H9 (cell line): ENCODE measurements around the gene DMXL1. TPM values are rescaled to one million over a fixed set of nuclear protein-coding genes. Genes with fewer than 3 reads are reported as not detected.
"Not testable (repeated sequence)": the region's sequence is repeated elsewhere in the genome, so short reads cannot be mapped to it uniquely, and the experiment has no call there.

Source experiments
- DNase-seq: peaks from one replicate; pipeline ENCODE4 v3.0.0-alpha.2; 2017
- H2AFZ ChIP-seq: one replicate; pipeline ENCODE4 v1.6.1; 2013; ENCODE audit warnings: mild to moderate bottlenecking, low read length, control low read depth, moderate library complexity
- H2AK5ac ChIP-seq: 2 replicates; pipeline ENCODE4 v1.6.1; 2013; ENCODE audit warnings: low read length, control low read depth, mixed read lengths; ENCODE audit not compliant: insufficient read length
- H2BK120ac ChIP-seq: one replicate; pipeline ENCODE4 v1.6.1; 2013; ENCODE audit warnings: low read depth, mild to moderate bottlenecking, low read length, control low read depth, inconsistent platforms; ENCODE audit not compliant: poor library complexity, severe bottlenecking
- H2BK12ac ChIP-seq: 2 replicates; pipeline ENCODE4 v1.6.1; 2013; ENCODE audit warnings: low read length, control low read depth, mixed read lengths, low read depth; ENCODE audit not compliant: insufficient read length
- H2BK15ac ChIP-seq: 2 replicates; pipeline ENCODE4 v1.6.1; 2013; ENCODE audit warnings: low read depth, low read length, control low read depth
- H2BK20ac ChIP-seq: one replicate; pipeline ENCODE4 v1.6.1; 2013; ENCODE audit warnings: low read depth, mild to moderate bottlenecking, low read length, control low read depth, inconsistent platforms; ENCODE audit not compliant: poor library complexity, severe bottlenecking
- H2BK5ac ChIP-seq: 2 replicates; pipeline ENCODE4 v1.6.1; 2013; ENCODE audit warnings: low read length, control low read depth, mixed read lengths; ENCODE audit not compliant: insufficient read length
- H3K14ac ChIP-seq: 2 replicates; pipeline ENCODE4 v1.6.1; 2013; ENCODE audit warnings: low read length, control low read depth; ENCODE audit not compliant: insufficient read depth
- H3K18ac ChIP-seq: 2 replicates; pipeline ENCODE4 v1.6.1; 2013; ENCODE audit warnings: low read depth, mild to moderate bottlenecking, mixed read lengths, low read length, control low read depth; ENCODE audit not compliant: insufficient read length
- H3K23ac ChIP-seq: 2 replicates; pipeline ENCODE4 v1.6.1; 2013; ENCODE audit warnings: low read length, control low read depth, mixed read lengths, low read depth; ENCODE audit not compliant: insufficient read length
- H3K23me2 ChIP-seq: 2 replicates; pipeline ENCODE4 v1.6.1; 2013; ENCODE audit warnings: low read depth, mild to moderate bottlenecking, mixed read lengths, low read length, control low read depth; ENCODE audit not compliant: insufficient read length, poor library complexity, severe bottlenecking
- H3K27ac ChIP-seq: 2 replicates; pipeline ENCODE4 v1.5.1; 2013; ENCODE audit warnings: low read length, control low read depth, mixed read lengths, low read depth; ENCODE audit not compliant: insufficient read length
- H3K27me3 ChIP-seq: 2 replicates; pipeline ENCODE4 v1.6.1; 2013; ENCODE audit warnings: low read length, control low read depth, inconsistent platforms; ENCODE audit not compliant: insufficient read depth
- H3K4ac ChIP-seq: 2 replicates; pipeline ENCODE4 v1.6.1; 2013; ENCODE audit warnings: low read depth, mild to moderate bottlenecking, control low read depth, inconsistent platforms, low read length, moderate library complexity
- H3K4me1 ChIP-seq: 2 replicates; pipeline ENCODE4 v1.6.1; 2013; ENCODE audit warnings: low read length, control low read depth, inconsistent platforms; ENCODE audit not compliant: insufficient read depth
- H3K4me2 ChIP-seq: 2 replicates; pipeline ENCODE4 v1.6.1; 2013; ENCODE audit warnings: low read length, control low read depth, mixed read lengths; ENCODE audit not compliant: insufficient read length, insufficient read depth
- H3K56ac ChIP-seq: 2 replicates; pipeline ENCODE4 v1.6.1; 2013; ENCODE audit warnings: low read depth, mild to moderate bottlenecking, mixed read lengths, low read length, control low read depth; ENCODE audit not compliant: insufficient read length
- H3K79me1 ChIP-seq: 2 replicates; pipeline ENCODE4 v1.6.1; 2013; ENCODE audit warnings: low read depth, mild to moderate bottlenecking, moderate library complexity, low read length, control low read depth, inconsistent platforms; ENCODE audit not compliant: insufficient read depth, poor library complexity, severe bottlenecking
- H3K79me2 ChIP-seq: 2 replicates; pipeline ENCODE4 v1.6.1; 2013; ENCODE audit warnings: low read length, control low read depth, inconsistent platforms; ENCODE audit not compliant: insufficient read depth
- H3K9ac ChIP-seq: 2 replicates; pipeline ENCODE4 v1.6.1; 2013; ENCODE audit warnings: low read length, control low read depth, mixed read lengths; ENCODE audit not compliant: insufficient read length; ENCODE audit errors: extremely low read depth
- H3K9me3 ChIP-seq: one replicate; pipeline ENCODE4 v1.6.1; 2013; ENCODE audit warnings: low read depth, low read length, inconsistent platforms; ENCODE audit not compliant: control insufficient read depth
- H3T11ph ChIP-seq: one replicate; pipeline ENCODE4 v1.6.1; 2013; ENCODE audit warnings: mild to moderate bottlenecking, low read length, control low read depth, inconsistent platforms
- H4K20me1 ChIP-seq: one replicate; pipeline ENCODE4 v1.6.1; 2013; ENCODE audit not compliant: control insufficient read depth, insufficient read length, insufficient read depth
- H4K5ac ChIP-seq: 2 replicates; pipeline ENCODE4 v1.6.1; 2013; ENCODE audit warnings: low read depth, mild to moderate bottlenecking, mixed read lengths, low read length, control low read depth; ENCODE audit not compliant: insufficient read length
- H4K8ac ChIP-seq: replicated peaks from 2 replicates; pipeline ENCODE4 v1.6.1; 2013; ENCODE audit warnings: low read length, control low read depth, mixed read lengths, low read depth; ENCODE audit not compliant: insufficient read length
- H4K91ac ChIP-seq: 2 replicates; pipeline ENCODE4 v1.6.1; 2013; ENCODE audit warnings: low read depth, mild to moderate bottlenecking, moderate library complexity, mixed read lengths, low read length, control low read depth; ENCODE audit not compliant: insufficient read length
- H3K27ac Mint-ChIP-seq, 3 experiments: 2 replicates in 2 of 3; 3 replicates in 1 of 3; pipeline ENCODE4 v1.8.0; 2020 to 2021; ENCODE audit warnings: mixed read lengths in 3 of 3, mild to moderate bottlenecking in 1 of 3, moderate library complexity in 1 of 3
- H3K27me3 Mint-ChIP-seq: 2 replicates; pipeline ENCODE4 v1.8.0; 2021; ENCODE audit warnings: low read depth, mild to moderate bottlenecking, moderate library complexity, mixed read lengths
- H3K36me3 Mint-ChIP-seq, 3 experiments: 2 replicates in 2 of 3; 3 replicates in 1 of 3; pipeline ENCODE4 v1.8.0; 2020 to 2021; ENCODE audit warnings: low read depth in 3 of 3, mixed read lengths in 3 of 3; ENCODE audit not compliant: insufficient read depth in 1 of 3
- H3K4me1 Mint-ChIP-seq, 2 experiments: 2 replicates each; pipeline ENCODE4 v1.8.0; 2020; ENCODE audit warnings: mixed read lengths in 2 of 2
- H3K4me3 Mint-ChIP-seq, 2 experiments: 2 replicates in 1 of 2; 3 replicates in 1 of 2; pipeline ENCODE4 v1.8.0; 2020 to 2021; ENCODE audit warnings: mild to moderate bottlenecking in 2 of 2, mixed read lengths in 2 of 2, moderate library complexity in 1 of 2
- H3K9me3 Mint-ChIP-seq, 2 experiments: 2 replicates in 1 of 2; 3 replicates in 1 of 2; pipeline ENCODE4 v1.8.0; 2020; ENCODE audit warnings: mild to moderate bottlenecking in 2 of 2, mixed read lengths in 2 of 2, moderate library complexity in 1 of 2
- WGBS: extraction: QIAGEN DNeasy Blood & Tissue Kit; methylation state at CpG from one replicate; pipeline ENCODE4 v1.1.7; 2013; ENCODE audit warnings: missing lambda C conversion rate, low lambda C conversion rate, mixed read lengths; ENCODE audit not compliant: insufficient read length; ENCODE audit errors: extremely low coverage; 5-methylcytosine and 5-hydroxymethylcytosine counted together
- total RNA-seq: library from RNA; stranded (reverse); gene quantifications from 2 replicates; pipeline ENCODE4 v1.2.1, GENCODE V29; 2021
- TF ChIP-seq, protein P1 (sequence below): fragments of 200-600 bp; sonication (generic); conservative IDR thresholded peaks from 3 replicates; pipeline ENCODE4 v1.8.0; 2021; ENCODE audit warnings: antibody characterized with exemption, mild to moderate bottlenecking

The DMXL1 gene
- total RNA-seq, 1 experiment from 2014 or later: 63.5 TPM

- Histone ChIP-seq H2BK120ac (no peak overlapping the region), H3T11ph (no peak overlapping the region), H4K5ac (no peak overlapping the region), H3K4me1 (no peaks in the 10 kb centered on the region), H2BK12ac (no peak overlapping the region), H3K23ac (no peak overlapping the region), H4K8ac (no peak overlapping the region), H3K79me2 (no peaks in the 10 kb centered on the region), H2BK20ac (no peak overlapping the region), H3K14ac (no peak overlapping the region), H3K56ac (no peak overlapping the region), H3K4me2 (no peak overlapping the region), H3K18ac (no peak overlapping the region), H3K27me3 (no peaks in the 10 kb centered on the region), H3K9me3 (no peaks in the 10 kb centered on the region), H4K20me1 (no peaks in the 10 kb centered on the region), H3K23me2 (no peaks in the 10 kb centered on the region), H3K4ac (no peak overlapping the region), H3K9ac (no peak overlapping the region), H2BK5ac (no peak overlapping the region), H2AFZ (no peak overlapping the region), H3K27ac (no peak overlapping the region), H3K79me1 (no peaks in the 10 kb centered on the region), H4K91ac (no peak overlapping the region), H2BK15ac (no peak overlapping the region), H2AK5ac (no peak overlapping the region)
- H3K9me3 Mint-ChIP-seq: no peaks in the 10 kb centered on the region
- H3K4me1 Mint-ChIP-seq: peaks cover 3% of the 10 kb centered on the region in 2 experiments; a peak in 2 of 4 replicates
- no peak overlapping the region; a peak in 1 of 7 replicates for H3K27ac Mint-ChIP-seq
- no peaks in the 10 kb centered on the region for H3K27me3 Mint-ChIP-seq
- H3K4me3 Mint-ChIP-seq: no peak overlapping the region
- H3K36me3 Mint-ChIP-seq: peaks cover 4 to 22% (median 6%) of the 10 kb centered on the region in 3 experiments
- TF ChIP-seq, protein P1, sequence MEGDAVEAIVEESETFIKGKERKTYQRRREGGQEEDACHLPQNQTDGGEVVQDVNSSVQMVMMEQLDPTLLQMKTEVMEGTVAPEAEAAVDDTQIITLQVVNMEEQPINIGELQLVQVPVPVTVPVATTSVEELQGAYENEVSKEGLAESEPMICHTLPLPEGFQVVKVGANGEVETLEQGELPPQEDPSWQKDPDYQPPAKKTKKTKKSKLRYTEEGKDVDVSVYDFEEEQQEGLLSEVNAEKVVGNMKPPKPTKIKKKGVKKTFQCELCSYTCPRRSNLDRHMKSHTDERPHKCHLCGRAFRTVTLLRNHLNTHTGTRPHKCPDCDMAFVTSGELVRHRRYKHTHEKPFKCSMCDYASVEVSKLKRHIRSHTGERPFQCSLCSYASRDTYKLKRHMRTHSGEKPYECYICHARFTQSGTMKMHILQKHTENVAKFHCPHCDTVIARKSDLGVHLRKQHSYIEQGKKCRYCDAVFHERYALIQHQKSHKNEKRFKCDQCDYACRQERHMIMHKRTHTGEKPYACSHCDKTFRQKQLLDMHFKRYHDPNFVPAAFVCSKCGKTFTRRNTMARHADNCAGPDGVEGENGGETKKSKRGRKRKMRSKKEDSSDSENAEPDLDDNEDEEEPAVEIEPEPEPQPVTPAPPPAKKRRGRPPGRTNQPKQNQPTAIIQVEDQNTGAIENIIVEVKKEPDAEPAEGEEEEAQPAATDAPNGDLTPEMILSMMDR: no peak
- no peak for DNase-seq
- no CpG with 5 or more reads among the region's 1 CpG for WGBS
Measured at GRCh38 chr5:119179857-119180641, 109.2 kb downstream of the DMXL1 start.

- H3K9me3 Mint-ChIP-seq: not testable (repeated sequence)
- no CpG with 5 or more reads among the region's 2 CpGs for WGBS
- H3K4me1 Mint-ChIP-seq: peaks cover 8 to 17% of the 10 kb centered on the region in 2 experiments
Measured at GRCh38 chr5:119185512-119185911, 114.6 kb downstream of the DMXL1 start.

More at GRCh38 chr5:119185512-119185911, 114.6 kb downstream of the DMXL1 start:
- not testable (repeated sequence) for H2AK5ac ChIP-seq, H2BK12ac ChIP-seq, DNase-seq, H2BK5ac ChIP-seq, H3K79me1 ChIP-seq, H3K56ac ChIP-seq, H3K27me3 ChIP-seq, H3K9ac ChIP-seq, H2BK20ac ChIP-seq, H3K4me1 ChIP-seq, H2BK120ac ChIP-seq, H3K27me3 Mint-ChIP-seq, H3K79me2 ChIP-seq, H3K27ac ChIP-seq, H3K23me2 ChIP-seq, H3T11ph ChIP-seq, H4K5ac ChIP-seq, H4K8ac ChIP-seq, H2BK15ac ChIP-seq, H3K23ac ChIP-seq, H3K4me3 Mint-ChIP-seq, H4K91ac ChIP-seq, H3K4ac ChIP-seq, H3K9me3 ChIP-seq, H3K14ac ChIP-seq, H3K4me2 ChIP-seq, H4K20me1 ChIP-seq, H3K18ac ChIP-seq, H3K27ac Mint-ChIP-seq, H2AFZ ChIP-seq
- H3K36me3 Mint-ChIP-seq: peaks cover 5 to 16% (median 8%) of the 10 kb centered on the region in 3 experiments
